Measurements from ENCODE around the gene ARMH1. TPM values are rescaled to one million over a fixed set of nuclear protein-coding genes. Genes with fewer than 3 reads are reported as not detected.
A peak's percentile ranks its signal among the peaks of the same experiment; 100 is the strongest.

The ARMH1 gene
- total RNA-seq, 4 donors from 2014 or later = 0.47 to 2.4 (median 1.2) TPM

- no peak for ATAC-seq (ENCODE audit: low FRiP score)
- no peak for DNase-seq (ENCODE audit: low spot score)
- TF ChIP-seq, protein P1, sequence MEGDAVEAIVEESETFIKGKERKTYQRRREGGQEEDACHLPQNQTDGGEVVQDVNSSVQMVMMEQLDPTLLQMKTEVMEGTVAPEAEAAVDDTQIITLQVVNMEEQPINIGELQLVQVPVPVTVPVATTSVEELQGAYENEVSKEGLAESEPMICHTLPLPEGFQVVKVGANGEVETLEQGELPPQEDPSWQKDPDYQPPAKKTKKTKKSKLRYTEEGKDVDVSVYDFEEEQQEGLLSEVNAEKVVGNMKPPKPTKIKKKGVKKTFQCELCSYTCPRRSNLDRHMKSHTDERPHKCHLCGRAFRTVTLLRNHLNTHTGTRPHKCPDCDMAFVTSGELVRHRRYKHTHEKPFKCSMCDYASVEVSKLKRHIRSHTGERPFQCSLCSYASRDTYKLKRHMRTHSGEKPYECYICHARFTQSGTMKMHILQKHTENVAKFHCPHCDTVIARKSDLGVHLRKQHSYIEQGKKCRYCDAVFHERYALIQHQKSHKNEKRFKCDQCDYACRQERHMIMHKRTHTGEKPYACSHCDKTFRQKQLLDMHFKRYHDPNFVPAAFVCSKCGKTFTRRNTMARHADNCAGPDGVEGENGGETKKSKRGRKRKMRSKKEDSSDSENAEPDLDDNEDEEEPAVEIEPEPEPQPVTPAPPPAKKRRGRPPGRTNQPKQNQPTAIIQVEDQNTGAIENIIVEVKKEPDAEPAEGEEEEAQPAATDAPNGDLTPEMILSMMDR (IDR thresholded peaks at IDR 0.05) = no peak
These were observed 49.2 kb downstream of the ARMH1 start for GRCh38 chr1:44723496-44724295.

GRCh38 chr1:44724296-44724954, 49.9 kb downstream of the ARMH1 start:
- no peak for DNase-seq (ENCODE audit: low spot score)
- ATAC-seq (ENCODE audit: low FRiP score) = no peak
- TF ChIP-seq, protein P1 (IDR thresholded peaks at IDR 0.05) = no peak

DNA sequence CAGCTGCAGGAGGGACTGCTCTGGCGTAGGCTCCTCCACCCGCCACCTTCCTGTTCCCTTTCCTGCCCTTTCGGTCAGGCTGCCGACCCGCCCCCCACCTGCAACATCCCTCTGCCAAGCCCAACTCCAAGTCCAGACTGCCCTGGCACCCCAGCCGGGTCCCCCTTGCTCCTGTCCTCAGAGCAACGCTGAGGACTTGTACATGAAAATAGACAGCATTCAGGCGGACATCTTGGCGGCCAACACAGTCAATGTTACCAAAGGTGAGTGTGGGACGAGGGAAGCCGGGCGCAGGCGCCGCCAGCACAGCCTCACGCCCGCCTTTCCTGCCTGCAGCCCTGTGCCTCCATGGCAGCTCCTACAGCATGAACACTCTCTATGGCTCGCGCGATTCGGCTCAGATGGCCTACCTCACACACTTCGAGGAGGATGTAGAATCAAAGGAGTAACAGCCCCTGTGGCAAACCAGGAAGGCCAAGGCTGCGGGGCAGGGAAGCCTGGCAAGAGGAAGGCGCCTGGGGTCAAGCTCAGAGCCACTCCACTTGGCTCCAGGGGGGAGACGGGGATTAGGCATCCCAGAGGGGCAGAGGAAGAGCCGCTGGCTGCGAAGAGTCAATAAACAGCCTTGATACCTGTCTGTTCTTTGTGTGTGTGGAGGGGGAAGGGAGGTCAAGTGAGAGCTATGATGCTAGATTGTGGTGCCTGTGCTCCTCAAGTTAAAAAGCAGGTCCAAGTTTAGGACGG, 50.6 kb downstream of the ARMH1 start:
- TF ChIP-seq, protein P1 (IDR thresholded peaks at IDR 0.05) = no peak
- ATAC-seq (ENCODE audit: low FRiP score) (no peak), DNase-seq (ENCODE audit: low spot score) (no peak)

DNA sequence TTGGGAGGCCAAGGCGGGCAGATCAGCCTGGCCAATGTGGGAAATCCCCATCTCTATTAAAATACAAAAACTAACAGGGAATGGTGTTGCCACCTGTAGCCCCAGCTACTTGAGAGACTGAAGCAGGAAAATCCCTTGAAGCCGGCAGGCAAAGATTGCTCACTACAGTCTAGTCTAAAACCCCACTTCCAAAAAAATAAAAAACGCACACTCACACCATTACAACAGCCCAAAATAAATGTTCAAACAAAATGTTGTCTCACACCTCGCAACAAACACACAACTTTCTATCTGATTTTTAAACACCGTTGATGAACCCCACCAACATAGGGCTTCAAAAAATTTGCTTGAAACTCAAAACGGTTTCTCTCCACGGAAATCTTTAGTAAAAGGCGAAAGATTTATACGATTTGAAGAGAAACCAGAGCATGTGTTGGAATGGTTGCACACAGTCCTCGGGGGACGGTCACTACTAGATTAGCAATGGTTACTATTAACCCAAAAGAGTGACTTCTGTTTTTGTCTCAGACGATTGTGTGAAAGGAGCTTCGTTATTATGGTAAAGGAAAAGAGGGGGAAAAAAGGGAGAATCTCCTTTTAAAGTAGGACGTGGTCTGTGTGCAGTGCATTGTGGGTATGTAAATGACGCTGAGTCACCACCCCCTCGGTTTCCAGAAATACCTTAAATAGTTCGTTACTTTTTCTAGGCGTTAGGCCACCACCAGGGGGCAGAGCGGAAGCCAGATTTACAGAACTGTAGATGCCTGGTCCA, 56.4 kb downstream of the ARMH1 start, which contains the start of gene RNU5D-1:
Gene RNU5D-1, minus strand, starts transcription at position 430 of the 772 bp plus-strand sequence.
- ATAC-seq (ENCODE audit: low FRiP score) (peak; percentile 90), DNase-seq (ENCODE audit: low spot score) (peak; percentile 96)
- TF ChIP-seq, protein P1 (IDR thresholded peaks at IDR 0.05) = peak in 1 of 3 donors; percentile 61

DNA sequence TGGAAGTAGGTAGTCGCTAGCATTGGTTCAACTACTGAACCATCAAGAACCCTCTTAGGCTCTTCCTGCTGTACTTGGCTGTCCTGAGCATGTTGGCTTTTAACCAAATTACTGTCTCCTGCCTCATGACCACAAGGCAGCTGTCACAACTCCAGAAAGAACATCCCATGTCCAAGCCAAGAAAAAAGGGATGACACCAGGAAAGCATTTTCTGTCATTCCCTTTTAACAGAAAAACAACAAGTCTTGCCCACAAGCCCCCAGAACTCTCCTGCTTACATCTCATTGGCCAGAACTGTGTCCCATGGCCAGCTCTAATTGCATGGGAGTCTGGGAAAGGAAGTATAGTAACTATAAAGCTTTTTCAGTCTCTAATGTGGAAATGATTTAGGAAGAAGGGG, 58.9 kb downstream of the ARMH1 start:
- DNase-seq (ENCODE audit: low spot score) (no peak), ATAC-seq (ENCODE audit: low FRiP score) (no peak)
- TF ChIP-seq, protein P1 (IDR thresholded peaks at IDR 0.05) = no peak

GRCh38 chr1:44733784-44734183, 59.3 kb downstream of the ARMH1 start:
- ATAC-seq (ENCODE audit: low FRiP score) (no peak), DNase-seq (ENCODE audit: low spot score) (no peak)
- TF ChIP-seq, protein P1 (IDR thresholded peaks at IDR 0.05) = no peak

Data from omental fat pad (tissue), 4 donors.